Liver (tissue), 9 donors: Measurements from ENCODE around the gene TFF3. TPM values are rescaled to one million over a fixed set of nuclear protein-coding genes. Genes with fewer than 3 reads are reported as not detected.

Source experiments
- DNase-seq: peaks from one replicate; pipeline ENCODE4 v3.0.0-alpha.2; 2017; ENCODE audit warnings: low spot score
- H3K27ac ChIP-seq, 2 donors: one replicate each; pipeline ENCODE4 v1.7.0; 2013; ENCODE audit warnings: inconsistent platforms in 2 of 2, low read length in 2 of 2, control low read depth in 1 of 2, low read depth in 1 of 2, mild to moderate bottlenecking in 1 of 2
- H3K27me3 ChIP-seq, 4 donors: one replicate each; pipeline versions ENCODE4 v1.6.1 to v1.7.0; 2013; ENCODE audit warnings: low read length in 3 of 4, inconsistent platforms in 1 of 4, mild to moderate bottlenecking in 1 of 4, moderate library complexity in 1 of 4; ENCODE audit not compliant: control insufficient read depth in 4 of 4, insufficient read depth in 4 of 4
- H3K36me3 ChIP-seq, 4 donors: one replicate each; pipeline versions ENCODE4 v1.6.1 to v1.7.0; 2013; ENCODE audit warnings: low read length in 3 of 4, mild to moderate bottlenecking in 3 of 4, low read depth in 1 of 4, moderate library complexity in 1 of 4; ENCODE audit not compliant: control insufficient read depth in 4 of 4, insufficient read depth in 3 of 4
- H3K4me1 ChIP-seq, 4 donors: one replicate each; pipeline versions ENCODE4 v1.6.1 to v1.7.0; 2013; ENCODE audit warnings: low read length in 3 of 4, mild to moderate bottlenecking in 3 of 4, moderate library complexity in 1 of 4; ENCODE audit not compliant: control insufficient read depth in 4 of 4, insufficient read depth in 4 of 4
- H3K4me3 ChIP-seq, 3 donors: one replicate each; pipeline versions ENCODE4 v1.6.1 to v1.7.0; 2013; ENCODE audit warnings: low read length in 3 of 3, control low read depth in 1 of 3, low read depth in 1 of 3, mild to moderate bottlenecking in 1 of 3
- H3K9ac ChIP-seq, 2 donors: one replicate each; pipeline ENCODE4 v1.7.0; 2013; ENCODE audit warnings: low read length in 2 of 2, mild to moderate bottlenecking in 2 of 2, moderate library complexity in 2 of 2, control low read depth in 1 of 2, low read depth in 1 of 2
- H3K9me3 ChIP-seq, 4 donors: one replicate each; pipeline versions ENCODE4 v1.6.1 to v1.7.0; 2013; ENCODE audit warnings: low read length in 3 of 4; ENCODE audit not compliant: control insufficient read depth in 4 of 4
- EGR1 ChIP-seq, 2 donors: IDR thresholded peaks; 2 replicates each; pipeline ENCODE4 v1.6.1; 2016 to 2018; ENCODE audit warnings: antibody characterized with exemption in 2 of 2, low read depth in 2 of 2
- FOXA1 ChIP-seq: IDR thresholded peaks from 2 replicates; pipeline ENCODE4 v1.6.1; 2016; ENCODE audit warnings: antibody characterized with exemption
- FOXA2 ChIP-seq: IDR thresholded peaks from 2 replicates; pipeline ENCODE4 v1.6.1; 2016; ENCODE audit warnings: antibody characterized with exemption
- GABPA ChIP-seq, 2 donors: IDR thresholded peaks in 1 of 2; conservative IDR thresholded peaks in 1 of 2; 2 replicates each; pipeline ENCODE4 v1.6.1; 2016; ENCODE audit warnings: antibody characterized with exemption in 2 of 2, mild to moderate bottlenecking in 1 of 2, moderate library complexity in 1 of 2
- HNF4A ChIP-seq, 2 donors: conservative IDR thresholded peaks; 2 replicates each; pipeline ENCODE4 v1.6.1; 2016; ENCODE audit warnings: antibody characterized with exemption in 2 of 2, mild to moderate bottlenecking in 2 of 2
- HNF4G ChIP-seq: IDR thresholded peaks from 2 replicates; pipeline ENCODE4 v1.6.1; 2016; ENCODE audit warnings: antibody characterized with exemption
- JUND ChIP-seq, 2 donors: IDR thresholded peaks; 2 replicates each; pipeline ENCODE4 v1.6.1; 2016; ENCODE audit warnings: antibody characterized with exemption in 2 of 2
- NR2F2 ChIP-seq: IDR thresholded peaks from 2 replicates; pipeline ENCODE4 v1.6.1; 2016; ENCODE audit warnings: antibody characterized with exemption
- RAD21 ChIP-seq, 2 donors: IDR thresholded peaks; 2 replicates each; pipeline ENCODE4 v1.6.1; 2016; ENCODE audit warnings: antibody characterized with exemption in 2 of 2, mild to moderate bottlenecking in 2 of 2
- RXRA ChIP-seq, 2 donors: IDR thresholded peaks; 2 replicates each; pipeline ENCODE4 v1.6.1; 2017 to 2018; ENCODE audit warnings: antibody characterized with exemption in 2 of 2, mild to moderate bottlenecking in 1 of 2
- SP1 ChIP-seq: IDR thresholded peaks from 2 replicates; pipeline ENCODE4 v1.6.1; 2018; ENCODE audit warnings: antibody characterized with exemption, mild to moderate bottlenecking
- TAF1 ChIP-seq: conservative IDR thresholded peaks from 2 replicates; pipeline ENCODE4 v1.6.1; 2016; ENCODE audit warnings: antibody characterized with exemption, mild to moderate bottlenecking
- YY1 ChIP-seq: IDR thresholded peaks from 2 replicates; pipeline ENCODE4 v1.6.1; 2016; ENCODE audit warnings: antibody characterized with exemption, mild to moderate bottlenecking
- WGBS: extraction: QIAGEN DNeasy Blood & Tissue Kit; methylation state at CpG from one replicate; pipeline ENCODE4 v1.1.7; 2013; 5-methylcytosine and 5-hydroxymethylcytosine counted together
- polyA plus RNA-seq, 2 donors: library from polyadenylated mRNA; stranded (reverse) in 1 of 2; unstranded in 1 of 2; fragments of 200-250 nt in 1 of 2; fragments of >200 nt in 1 of 2; fragmentation: Nextera tagmentation in 1 of 2; extraction: Ambion mirVana in 1 of 2; gene quantifications; one replicate each; pipeline versions ENCODE4 v1.2.1 to v1.2.3, GENCODE V29; 2013 to 2015
- total RNA-seq, 2 donors: library from RNA; depleted of rRNA; stranded (reverse); fragments of >200 nt; gene quantifications; one replicate each; pipeline ENCODE4 v1.2.3, GENCODE V29; 2014
- TF ChIP-seq, protein P1 (sequence below): IDR thresholded peaks from 2 replicates; pipeline ENCODE4 v1.6.1; 2016; ENCODE audit warnings: antibody characterized with exemption, mild to moderate bottlenecking
- TF ChIP-seq, protein P2 (sequence below): IDR thresholded peaks from 2 replicates; pipeline ENCODE4 v1.6.1; 2016; ENCODE audit warnings: antibody characterized with exemption
- TF ChIP-seq, protein P3 (sequence below): IDR thresholded peaks from 2 replicates; pipeline ENCODE4 v1.6.1; 2016; ENCODE audit warnings: antibody characterized with exemption
- TF ChIP-seq, protein P4 (sequence below): fragments of 150-350 bp; IDR thresholded peaks from 2 replicates; pipeline ENCODE4 v1.5.1; 2017; ENCODE audit warnings: improper control_type of control experiment, low read depth, low read length; ENCODE audit not compliant: missing input control
- TF ChIP-seq, protein P5 (sequence below): IDR thresholded peaks from 2 replicates; pipeline ENCODE4 v1.6.1; 2016; ENCODE audit warnings: antibody characterized with exemption
- donor health status: healthy.
- donor health status: healthy.
- donor health status: healthy.
- donor health status: healthy.
- donor health status: healthy.

TFF3 gene
- total and polyA plus RNA-seq, 4 donors: 0.09 to 4.1 (median 1.5) TPM

DNA sequence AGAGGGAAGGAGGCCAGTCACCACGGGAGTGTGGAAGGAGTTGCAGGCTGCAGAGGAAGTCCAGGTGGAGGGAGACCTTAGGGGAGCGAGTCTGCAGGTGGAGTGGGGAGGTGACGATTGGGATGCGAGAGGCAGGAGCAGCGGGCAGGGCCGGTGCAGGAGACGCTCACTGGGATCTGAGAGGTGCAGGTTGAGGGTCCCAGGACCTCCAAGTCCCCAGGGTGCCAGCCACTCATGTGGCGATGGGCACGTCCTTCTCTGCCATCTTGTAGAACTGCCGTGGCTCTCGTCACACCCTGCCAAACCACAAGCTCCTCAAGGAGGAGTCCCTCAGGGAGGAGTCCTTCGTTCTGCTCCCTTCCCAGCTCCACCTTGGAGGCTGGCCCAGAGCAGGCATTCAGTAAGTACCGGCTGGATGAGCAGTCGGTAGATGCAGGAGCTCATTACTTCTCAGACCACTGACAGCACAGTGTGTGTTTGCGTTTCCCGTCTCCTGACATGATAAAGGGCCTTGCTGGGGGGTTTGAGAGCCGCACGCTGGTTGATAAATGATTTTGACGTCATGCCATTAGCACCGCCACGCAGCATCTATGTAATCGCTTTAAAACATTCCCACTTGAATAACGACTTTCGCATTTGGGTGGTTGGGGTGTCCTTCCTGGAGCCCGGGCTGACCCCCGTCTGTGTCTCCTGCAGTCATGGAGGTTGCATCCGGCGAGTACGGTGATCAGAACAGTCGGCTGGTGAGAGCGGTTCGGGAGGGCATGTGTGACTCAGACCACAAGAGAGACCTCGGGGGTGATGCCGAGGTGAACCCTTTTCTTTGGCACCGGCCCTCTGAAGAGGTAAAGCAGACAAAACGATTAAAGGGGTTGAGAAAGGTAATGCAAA is 27.8 kb downstream of the TFF3 start:
- H3K9ac ChIP-seq: no peak overlapping the region
- 93% methylated on average over 36 of the region's 36 CpGs for WGBS
- no peak overlapping the region for H3K27ac ChIP-seq
- peaks cover 0 to 6% (median 2%) of the 10 kb centered on the region in 4 donors for H3K36me3 ChIP-seq
- no peaks in the 10 kb centered on the region for H3K9me3 ChIP-seq
- H3K27me3 ChIP-seq: no peaks in the 10 kb centered on the region
- no peak for DNase-seq
- TF ChIP-seq FOXA2: no peak
- TF ChIP-seq, protein P1, sequence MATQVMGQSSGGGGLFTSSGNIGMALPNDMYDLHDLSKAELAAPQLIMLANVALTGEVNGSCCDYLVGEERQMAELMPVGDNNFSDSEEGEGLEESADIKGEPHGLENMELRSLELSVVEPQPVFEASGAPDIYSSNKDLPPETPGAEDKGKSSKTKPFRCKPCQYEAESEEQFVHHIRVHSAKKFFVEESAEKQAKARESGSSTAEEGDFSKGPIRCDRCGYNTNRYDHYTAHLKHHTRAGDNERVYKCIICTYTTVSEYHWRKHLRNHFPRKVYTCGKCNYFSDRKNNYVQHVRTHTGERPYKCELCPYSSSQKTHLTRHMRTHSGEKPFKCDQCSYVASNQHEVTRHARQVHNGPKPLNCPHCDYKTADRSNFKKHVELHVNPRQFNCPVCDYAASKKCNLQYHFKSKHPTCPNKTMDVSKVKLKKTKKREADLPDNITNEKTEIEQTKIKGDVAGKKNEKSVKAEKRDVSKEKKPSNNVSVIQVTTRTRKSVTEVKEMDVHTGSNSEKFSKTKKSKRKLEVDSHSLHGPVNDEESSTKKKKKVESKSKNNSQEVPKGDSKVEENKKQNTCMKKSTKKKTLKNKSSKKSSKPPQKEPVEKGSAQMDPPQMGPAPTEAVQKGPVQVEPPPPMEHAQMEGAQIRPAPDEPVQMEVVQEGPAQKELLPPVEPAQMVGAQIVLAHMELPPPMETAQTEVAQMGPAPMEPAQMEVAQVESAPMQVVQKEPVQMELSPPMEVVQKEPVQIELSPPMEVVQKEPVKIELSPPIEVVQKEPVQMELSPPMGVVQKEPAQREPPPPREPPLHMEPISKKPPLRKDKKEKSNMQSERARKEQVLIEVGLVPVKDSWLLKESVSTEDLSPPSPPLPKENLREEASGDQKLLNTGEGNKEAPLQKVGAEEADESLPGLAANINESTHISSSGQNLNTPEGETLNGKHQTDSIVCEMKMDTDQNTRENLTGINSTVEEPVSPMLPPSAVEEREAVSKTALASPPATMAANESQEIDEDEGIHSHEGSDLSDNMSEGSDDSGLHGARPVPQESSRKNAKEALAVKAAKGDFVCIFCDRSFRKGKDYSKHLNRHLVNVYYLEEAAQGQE: no peak
- TF ChIP-seq GABPA (IDR thresholded peaks at IDR 0.05 in 1 of 2, conservative IDR thresholded peaks at IDR 0.05 in 1 of 2): no peak
- TF ChIP-seq JUND (IDR thresholded peaks at IDR 0.05): no peak
- TF ChIP-seq, protein P2, sequence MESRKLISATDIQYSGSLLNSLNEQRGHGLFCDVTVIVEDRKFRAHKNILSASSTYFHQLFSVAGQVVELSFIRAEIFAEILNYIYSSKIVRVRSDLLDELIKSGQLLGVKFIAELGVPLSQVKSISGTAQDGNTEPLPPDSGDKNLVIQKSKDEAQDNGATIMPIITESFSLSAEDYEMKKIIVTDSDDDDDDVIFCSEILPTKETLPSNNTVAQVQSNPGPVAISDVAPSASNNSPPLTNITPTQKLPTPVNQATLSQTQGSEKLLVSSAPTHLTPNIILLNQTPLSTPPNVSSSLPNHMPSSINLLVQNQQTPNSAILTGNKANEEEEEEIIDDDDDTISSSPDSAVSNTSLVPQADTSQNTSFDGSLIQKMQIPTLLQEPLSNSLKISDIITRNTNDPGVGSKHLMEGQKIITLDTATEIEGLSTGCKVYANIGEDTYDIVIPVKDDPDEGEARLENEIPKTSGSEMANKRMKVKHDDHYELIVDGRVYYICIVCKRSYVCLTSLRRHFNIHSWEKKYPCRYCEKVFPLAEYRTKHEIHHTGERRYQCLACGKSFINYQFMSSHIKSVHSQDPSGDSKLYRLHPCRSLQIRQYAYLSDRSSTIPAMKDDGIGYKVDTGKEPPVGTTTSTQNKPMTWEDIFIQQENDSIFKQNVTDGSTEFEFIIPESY: no peak
- TF ChIP-seq RAD21 (IDR thresholded peaks at IDR 0.05): no peak
- no peak for TF ChIP-seq NR2F2
- TF ChIP-seq RXRA (IDR thresholded peaks at IDR 0.05): no peak
- TF ChIP-seq, protein P3, sequence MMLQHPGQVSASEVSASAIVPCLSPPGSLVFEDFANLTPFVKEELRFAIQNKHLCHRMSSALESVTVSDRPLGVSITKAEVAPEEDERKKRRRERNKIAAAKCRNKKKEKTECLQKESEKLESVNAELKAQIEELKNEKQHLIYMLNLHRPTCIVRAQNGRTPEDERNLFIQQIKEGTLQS: no peak
- TF ChIP-seq FOXA1: no peak
- TF ChIP-seq, protein P4, sequence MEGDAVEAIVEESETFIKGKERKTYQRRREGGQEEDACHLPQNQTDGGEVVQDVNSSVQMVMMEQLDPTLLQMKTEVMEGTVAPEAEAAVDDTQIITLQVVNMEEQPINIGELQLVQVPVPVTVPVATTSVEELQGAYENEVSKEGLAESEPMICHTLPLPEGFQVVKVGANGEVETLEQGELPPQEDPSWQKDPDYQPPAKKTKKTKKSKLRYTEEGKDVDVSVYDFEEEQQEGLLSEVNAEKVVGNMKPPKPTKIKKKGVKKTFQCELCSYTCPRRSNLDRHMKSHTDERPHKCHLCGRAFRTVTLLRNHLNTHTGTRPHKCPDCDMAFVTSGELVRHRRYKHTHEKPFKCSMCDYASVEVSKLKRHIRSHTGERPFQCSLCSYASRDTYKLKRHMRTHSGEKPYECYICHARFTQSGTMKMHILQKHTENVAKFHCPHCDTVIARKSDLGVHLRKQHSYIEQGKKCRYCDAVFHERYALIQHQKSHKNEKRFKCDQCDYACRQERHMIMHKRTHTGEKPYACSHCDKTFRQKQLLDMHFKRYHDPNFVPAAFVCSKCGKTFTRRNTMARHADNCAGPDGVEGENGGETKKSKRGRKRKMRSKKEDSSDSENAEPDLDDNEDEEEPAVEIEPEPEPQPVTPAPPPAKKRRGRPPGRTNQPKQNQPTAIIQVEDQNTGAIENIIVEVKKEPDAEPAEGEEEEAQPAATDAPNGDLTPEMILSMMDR: no peak
- TF ChIP-seq HNF4A (conservative IDR thresholded peaks at IDR 0.05): no peak
- no peak for TF ChIP-seq YY1
- TF ChIP-seq HNF4G: no peak
- no peak for TF ChIP-seq TAF1
- TF ChIP-seq, protein P5, sequence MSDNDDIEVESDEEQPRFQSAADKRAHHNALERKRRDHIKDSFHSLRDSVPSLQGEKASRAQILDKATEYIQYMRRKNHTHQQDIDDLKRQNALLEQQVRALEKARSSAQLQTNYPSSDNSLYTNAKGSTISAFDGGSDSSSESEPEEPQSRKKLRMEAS: no peak
- no peak for TF ChIP-seq EGR1 (IDR thresholded peaks at IDR 0.05; ENCODE audit: low read depth in 2 of 2)
- TF ChIP-seq SP1: no peak
- no peaks in the 10 kb centered on the region for H3K4me1 ChIP-seq
- no peak overlapping the region for H3K4me3 ChIP-seq
